WERI-Rb-1 (cell line): ENCODE measurements around the gene DUSP9.

Experiments used
- DNase-seq: peaks from one replicate; pipeline ENCODE4 v3.0.0-alpha.2; 2020
- H3K27ac ChIP-seq: fragments of 250-450 bp; sonication (Bioruptor Pico); 2 replicates; pipeline ENCODE4 v1.5.1; 2020; ENCODE audit warnings: mild to moderate bottlenecking, moderate library complexity
- H3K27me3 ChIP-seq: fragments of 250-450 bp; sonication (Bioruptor Pico); 2 replicates; pipeline ENCODE4 v1.5.1; 2021; ENCODE audit warnings: mild to moderate bottlenecking, low read depth, moderate library complexity; ENCODE audit not compliant: insufficient read depth, severe bottlenecking
- H3K36me3 ChIP-seq: fragments of 250-450 bp; sonication (Bioruptor Pico); 2 replicates; pipeline ENCODE4 v1.5.1; 2020; ENCODE audit warnings: mild to moderate bottlenecking, moderate library complexity
- H3K4me3 ChIP-seq: 2 replicates; pipeline ENCODE4 v1.5.1; 2011; ENCODE audit warnings: low read depth, mild to moderate bottlenecking, control low read depth, low read length
- H3K9me3 ChIP-seq: fragments of 250-450 bp; sonication (Bioruptor Pico); 2 replicates; pipeline ENCODE4 v1.5.1; 2021; ENCODE audit warnings: mild to moderate bottlenecking, moderate library complexity; ENCODE audit not compliant: severe bottlenecking
- CTCF ChIP-seq: IDR thresholded peaks from 2 replicates; pipeline ENCODE4 v1.5.1; 2011; ENCODE audit warnings: low read depth, mild to moderate bottlenecking, control low read depth, inconsistent platforms, low read length

The DUSP9 gene

GRCh38 chrX:153684467-153685155 lies 37.6 kb downstream of the DUSP9 start:
- H3K36me3 ChIP-seq, result peaks cover 16% of the 10 kb centered on the region
- DNase-seq, result peak; percentile 86
- peaks cover 8% of the 10 kb centered on the region for H3K27me3 ChIP-seq
- 0 out of 2 replicates have a peak, but pooled peaks have one; percentile 28 for TF ChIP-seq CTCF
- peaks cover 10% of the 10 kb centered on the region for H3K9me3 ChIP-seq
- peak overlapping the region; percentile 99 for H3K27ac ChIP-seq
- H3K4me3 ChIP-seq, result peak overlapping the region; percentile 64

DNA sequence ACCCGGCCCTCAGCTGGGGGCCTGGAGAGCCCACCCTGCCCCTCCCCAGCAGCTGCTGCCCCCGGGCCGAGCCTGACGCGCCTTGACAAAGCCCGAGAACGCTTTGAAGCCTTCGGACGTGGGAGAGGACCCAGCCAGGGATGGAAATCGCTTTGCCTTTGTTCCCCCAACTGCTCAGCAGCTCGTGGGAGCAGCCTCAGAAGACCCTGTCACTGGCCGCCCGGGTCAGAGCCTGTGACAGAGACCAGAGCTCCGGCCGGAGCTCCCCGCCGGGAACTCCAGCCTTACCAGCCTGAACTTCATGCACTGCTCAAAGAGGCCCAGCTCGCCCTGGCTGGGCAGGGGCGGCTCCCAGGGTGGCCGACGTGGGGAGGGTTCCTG lies 38.1 kb downstream of the DUSP9 start:
- H3K9me3 ChIP-seq, result peaks cover 10% of the 10 kb centered on the region
- peaks cover 8% of the 10 kb centered on the region for H3K27me3 ChIP-seq
- TF ChIP-seq CTCF, result no peak
- peaks cover 20% of the 10 kb centered on the region for H3K36me3 ChIP-seq
- DNase-seq, result no peak
- H3K4me3 ChIP-seq, result peak overlapping the region; percentile 64
- H3K27ac ChIP-seq, result peak overlapping the region; percentile 99

DNA sequence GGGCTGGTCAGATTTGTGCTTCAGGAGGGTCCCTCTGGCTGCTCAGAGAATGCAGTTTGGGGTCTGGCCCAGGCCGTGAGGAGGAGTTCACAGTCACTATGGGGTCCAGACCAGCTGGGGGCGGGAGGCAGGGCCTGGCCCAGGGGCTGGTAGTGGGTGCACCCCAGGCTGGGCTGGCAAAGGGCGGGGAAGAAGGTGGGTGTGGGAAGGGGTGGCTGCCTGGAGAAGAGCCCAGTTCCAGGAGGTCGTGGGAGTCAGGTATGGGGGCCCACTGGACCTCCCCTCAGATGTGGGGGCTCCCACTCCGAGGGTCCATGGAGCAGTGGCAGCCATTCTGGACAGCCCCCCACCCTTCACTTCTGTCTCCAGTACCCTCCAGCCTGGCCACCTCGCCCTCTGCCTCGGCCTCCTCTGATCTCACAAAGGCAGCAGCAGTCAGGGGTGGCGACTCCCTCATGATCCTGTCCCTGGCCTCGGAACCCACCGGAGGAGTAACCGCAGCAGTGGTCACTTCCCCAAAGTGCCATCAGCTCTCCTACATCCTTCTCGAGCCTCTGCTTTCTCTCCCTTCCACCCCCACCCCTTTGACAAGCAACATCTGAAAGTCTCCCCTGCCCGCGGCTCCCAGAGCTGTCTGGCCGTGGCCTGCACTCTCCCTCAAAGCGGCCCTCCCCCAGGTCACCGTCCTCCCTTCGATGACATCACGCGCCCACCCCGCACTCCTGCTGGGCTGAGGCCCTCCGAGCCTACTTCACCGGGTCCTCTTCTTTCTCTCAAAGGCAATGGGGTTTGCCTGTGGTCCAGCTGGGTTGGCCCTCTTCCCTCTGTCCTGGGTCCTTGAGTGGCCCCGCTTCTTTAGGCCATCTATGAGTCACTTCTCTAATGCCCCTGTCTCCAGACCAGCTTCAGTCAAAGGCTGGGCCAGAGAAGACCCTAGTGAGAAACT lies 39.0 kb downstream of the DUSP9 start:
- peak; percentile 75 for DNase-seq
- H3K36me3 ChIP-seq, result peaks cover 29% of the 10 kb centered on the region
- peak overlapping the region; percentile 64 for H3K4me3 ChIP-seq
- peak overlapping the region; percentile 99 for H3K27ac ChIP-seq
- no peak for TF ChIP-seq CTCF
- H3K9me3 ChIP-seq, result peaks cover 10% of the 10 kb centered on the region
- peaks cover 8% of the 10 kb centered on the region for H3K27me3 ChIP-seq

DNA sequence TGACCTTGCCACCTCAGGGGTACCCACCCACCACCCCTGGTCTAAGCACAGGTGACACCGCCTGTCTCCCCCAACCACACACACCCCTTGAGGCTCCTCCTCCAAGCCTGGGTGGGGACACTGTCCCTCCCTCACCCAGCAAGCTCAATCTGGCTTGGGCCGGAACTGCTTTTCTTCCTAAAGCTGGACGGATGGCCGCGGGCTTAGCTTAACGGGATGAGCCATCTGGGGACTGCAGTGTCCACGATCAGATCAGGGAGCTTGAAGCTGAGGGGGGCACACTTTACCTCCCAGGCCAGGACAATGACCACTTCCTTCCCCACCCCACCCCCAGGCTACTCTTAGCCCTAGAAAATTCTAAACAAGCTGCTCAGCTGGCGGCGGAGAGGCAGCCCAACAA lies 39.7 kb downstream of the DUSP9 start:
- peaks cover 32% of the 10 kb centered on the region for H3K36me3 ChIP-seq
- peaks cover 10% of the 10 kb centered on the region for H3K9me3 ChIP-seq
- H3K27ac ChIP-seq, result peak overlapping the region; percentile 99
- peak overlapping the region; percentile 64 for H3K4me3 ChIP-seq
- no peak for TF ChIP-seq CTCF
- DNase-seq, result peak; percentile 98
- peaks cover 8% of the 10 kb centered on the region for H3K27me3 ChIP-seq

DNA sequence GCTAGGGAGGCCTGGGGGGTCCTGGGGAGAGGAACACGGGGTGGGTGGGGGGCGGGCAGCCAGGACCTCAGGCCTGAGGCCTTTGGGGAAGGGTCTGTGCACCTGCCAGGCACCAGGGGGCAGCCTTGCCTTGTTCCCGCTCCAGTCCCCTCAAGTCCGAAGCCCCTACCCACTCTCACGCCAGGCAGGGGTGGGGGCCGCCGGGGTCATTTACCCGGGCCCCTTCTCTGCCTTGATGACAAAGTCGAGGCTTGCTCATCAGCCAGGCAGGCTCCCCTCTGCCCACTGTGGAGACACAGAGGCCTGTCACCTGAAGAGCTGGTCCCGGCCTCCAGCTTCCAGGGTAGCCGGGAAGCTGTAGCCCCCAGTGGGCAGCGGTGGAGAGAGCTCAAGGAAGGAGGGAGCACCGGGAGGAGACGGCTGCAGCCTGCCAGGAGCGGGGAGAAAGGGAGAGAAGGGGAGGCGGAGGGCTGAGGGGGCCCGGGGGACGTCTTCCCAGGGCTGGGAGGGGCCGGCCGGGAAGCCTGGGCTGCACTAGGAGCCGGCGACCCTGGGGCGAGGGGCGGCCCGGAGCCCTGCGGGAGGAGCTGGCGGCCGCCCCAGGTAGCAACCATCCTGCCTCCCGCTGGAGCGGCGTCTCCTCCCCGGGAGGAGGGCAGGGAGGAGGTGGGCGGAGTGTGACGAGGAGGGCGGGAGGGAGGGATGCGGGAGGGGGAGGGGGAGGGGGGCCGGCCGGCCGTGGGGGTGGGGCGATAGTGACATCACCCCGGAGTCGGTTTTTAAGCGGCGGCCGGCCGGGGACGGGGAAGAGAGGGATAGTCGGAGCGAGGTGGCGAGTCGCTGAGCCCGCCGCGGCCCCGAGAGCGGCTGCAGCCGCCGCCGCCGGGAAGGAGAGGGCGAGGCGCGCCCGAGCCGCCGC lies 40.4 kb downstream of the DUSP9 start, which contains the start of gene SLC6A8:
Gene SLC6A8, plus strand, starts transcription at position 806 of the 919 bp plus-strand sequence. CDS start 649 bp downstream, outside the sequence.
- peak within 1 kb of the TSS; percentile 64 for H3K4me3 ChIP-seq
- TF ChIP-seq CTCF, result peak; percentile 70
- peak; percentile 91 for DNase-seq
- H3K27me3 ChIP-seq, result peaks cover 8% of the 10 kb centered on the region
- H3K9me3 ChIP-seq, result peaks cover 10% of the 10 kb centered on the region
- peak within 1 kb of the TSS; percentile 99 for H3K27ac ChIP-seq
- peaks cover 39% of the 10 kb centered on the region for H3K36me3 ChIP-seq
